SK-N-SH (cell line): ENCODE measurements around the gene TUT1. TPM values are rescaled to one million over a fixed set of nuclear protein-coding genes. Genes with fewer than 3 reads are reported as not detected.

Experiments
- CTCF ChIA-PET: fragments of 300-600, 350-600 bp; formaldehyde crosslinking; extraction: SDS; loops from one replicate; lab custom pipeline; 2021; lab: Yijun Ruan, JAX
- POLR2A ChIA-PET: fragments of 350-600 bp; sonication (Branson Sonifier 250); formaldehyde crosslinking; extraction: SDS; loops from one replicate; lab custom pipeline; 2020; ENCODE audit warnings: antibody characterized with exemption, inconsistent platforms; lab: Yijun Ruan, JAX
- DNase-seq: peaks from one replicate; pipeline ENCODE4 v3.0.0; 2012
- H2AFZ ChIP-seq: fragments of 200-600 bp; sonication (generic); 2 replicates; pipeline ENCODE4 v1.8.1; 2016; ENCODE audit warnings: antibody characterized with exemption, mild to moderate bottlenecking, low read depth
- H3F3A ChIP-seq: fragments of 200-600 bp; sonication (generic); replicated peaks from 2 replicates; pipeline ENCODE3; 2016; ENCODE audit warnings: antibody characterized with exemption, mild to moderate bottlenecking; ENCODE audit not compliant: insufficient read depth
- H3K27ac ChIP-seq, 2 experiments: fragments of 200-500 bp in 1 of 2; fragments of 200-600 bp in 1 of 2; sonication (Bioruptor generic) in 1 of 2; sonication (generic), shearing (Covaris generic) in 1 of 2; 2 replicates each; pipeline versions ENCODE4 v1.5.1 to v1.6.1; 2014 to 2016; ENCODE audit warnings: low read depth in 2 of 2, inconsistent platforms in 1 of 2, low read length in 1 of 2, mild to moderate bottlenecking in 1 of 2, mixed read lengths in 1 of 2
- H3K27me3 ChIP-seq: fragments of 200-600 bp; sonication (generic), shearing (Covaris generic); 2 replicates; pipeline ENCODE4 v1.6.1; 2016; ENCODE audit warnings: mixed run types; ENCODE audit not compliant: insufficient read depth
- H3K36me3 ChIP-seq, 2 experiments: fragments of 200-500 bp in 1 of 2; fragments of 200-600 bp in 1 of 2; sonication (Bioruptor generic) in 1 of 2; sonication (generic) in 1 of 2; replicated peaks in 1 of 2; 2 replicates each; pipeline versions ENCODE3 to v1.5.1; 2014 to 2016; ENCODE audit warnings: low read length in 1 of 2, mild to moderate bottlenecking in 1 of 2; ENCODE audit not compliant: insufficient read depth in 2 of 2, control insufficient read depth in 1 of 2
- H3K4me1 ChIP-seq, 2 experiments: fragments of 200-500 bp in 1 of 2; fragments of 200-600 bp in 1 of 2; sonication (Bioruptor generic) in 1 of 2; sonication (generic), shearing (Covaris generic) in 1 of 2; 2 replicates each; pipeline versions ENCODE4 v1.5.1 to v1.6.1; 2014 to 2016; ENCODE audit warnings: low read depth in 1 of 2, low read length in 1 of 2, mixed run types in 1 of 2; ENCODE audit not compliant: insufficient read depth in 2 of 2, control insufficient read depth in 1 of 2
- H3K4me2 ChIP-seq: fragments of 200-600 bp; sonication (generic), shearing (Covaris generic); 2 replicates; pipeline ENCODE4 v1.6.1; 2017; ENCODE audit warnings: mixed run types
- H3K4me3 ChIP-seq, 2 experiments: fragments of 200-500 bp in 1 of 2; fragments of 200-600 bp in 1 of 2; sonication (Bioruptor generic) in 1 of 2; sonication (generic), shearing (Covaris generic) in 1 of 2; 2 replicates each; pipeline versions ENCODE4 v1.5.1 to v1.8.1; 2014 to 2016; ENCODE audit warnings: low read depth in 2 of 2, inconsistent platforms in 1 of 2, low read length in 1 of 2, mild to moderate bottlenecking in 1 of 2, mixed read lengths in 1 of 2, moderate library complexity in 1 of 2
- H3K79me2 ChIP-seq: fragments of 200-600 bp; sonication (generic); 2 replicates; pipeline ENCODE4 v1.8.1; 2017; ENCODE audit warnings: mild to moderate bottlenecking; ENCODE audit not compliant: insufficient read depth
- H3K9ac ChIP-seq: fragments of 200-600 bp; sonication (generic); 2 replicates; pipeline ENCODE4 v1.6.1; 2017; ENCODE audit warnings: mixed run types
- H3K9me2 ChIP-seq: fragments of 200-600 bp; sonication (generic); 2 replicates; pipeline ENCODE4 v1.6.1; 2017; ENCODE audit warnings: mixed run types
- H3K9me3 ChIP-seq: fragments of 200-600 bp; sonication (generic); 2 replicates; pipeline ENCODE4 v1.6.1; 2017; ENCODE audit warnings: mixed run types, mild to moderate bottlenecking, moderate library complexity
- H4K20me1 ChIP-seq: fragments of 200-600 bp; sonication (generic); 2 replicates; pipeline ENCODE4 v1.6.1; 2017; ENCODE audit warnings: mild to moderate bottlenecking, mixed run types; ENCODE audit not compliant: insufficient read depth
- CHD2 ChIP-seq: fragments of 150-350 bp; IDR thresholded peaks from 2 replicates; pipeline ENCODE4 v1.6.1; 2018; ENCODE audit warnings: low read length; ENCODE audit not compliant: partially characterized antibody
- ELF1 ChIP-seq: IDR thresholded peaks from 2 replicates; pipeline ENCODE4 v1.4.0; 2012
- EP300 ChIP-seq, 2 experiments: IDR thresholded peaks; 2 replicates each; pipeline versions ENCODE4 v1.4.0 to v1.6.1; 2012; ENCODE audit warnings: borderline replicate concordance in 1 of 2, low read depth in 1 of 2, low read length in 1 of 2
- FOSL2 ChIP-seq: IDR thresholded peaks from 2 replicates; pipeline ENCODE4 v1.4.0; 2012; ENCODE audit warnings: low read depth, mild to moderate bottlenecking, moderate library complexity, borderline replicate concordance
- FOXJ3 ChIP-seq: sonication (generic); formaldehyde crosslinking; IDR thresholded peaks from 2 replicates; pipeline ENCODE4 v1.5.1; 2020; ENCODE audit warnings: mild to moderate bottlenecking, missing genetic modification reagents
- GABPA ChIP-seq: IDR thresholded peaks from 2 replicates; pipeline ENCODE4 v1.4.0; 2012; ENCODE audit warnings: low read depth, mild to moderate bottlenecking
- GATA2 ChIP-seq: sonication (generic); formaldehyde crosslinking; IDR thresholded peaks from 2 replicates; pipeline ENCODE4 v1.5.0; 2020; ENCODE audit warnings: mild to moderate bottlenecking, missing genetic modification reagents
- IRF3 ChIP-seq: fragments of 150-350 bp; IDR thresholded peaks from 2 replicates; pipeline ENCODE4 v1.6.1; 2016; ENCODE audit warnings: mild to moderate bottlenecking, low read depth, low read length
- MXI1 ChIP-seq: IDR thresholded peaks from 2 replicates; pipeline ENCODE4 v1.6.1; 2012; ENCODE audit warnings: mild to moderate bottlenecking, low read depth, low read length, improper control_type of control experiment
- NFIC ChIP-seq: IDR thresholded peaks from 2 replicates; pipeline ENCODE4 v1.4.0; 2012; ENCODE audit warnings: borderline replicate concordance
- NRF1 ChIP-seq: IDR thresholded peaks from 2 replicates; pipeline ENCODE4 v1.6.1; 2012; ENCODE audit warnings: low read depth, mild to moderate bottlenecking, low read length
- PBX3 ChIP-seq: IDR thresholded peaks from 2 replicates; pipeline ENCODE4; 2012
- POLR2AphosphoS5 ChIP-seq: IDR thresholded peaks from 2 replicates; pipeline ENCODE4 v1.6.1; 2012; ENCODE audit warnings: low read depth, low read length
- RAD21 ChIP-seq: IDR thresholded peaks from 2 replicates; pipeline ENCODE4 v1.6.1; 2012; ENCODE audit warnings: mild to moderate bottlenecking, low read length
- RCOR1 ChIP-seq: fragments of 150-350 bp; IDR thresholded peaks from 2 replicates; pipeline ENCODE4 v1.6.1; 2017; ENCODE audit warnings: antibody characterized with exemption, low read length
- REST ChIP-seq: IDR thresholded peaks from 2 replicates; pipeline ENCODE4 v1.6.1; 2012; ENCODE audit warnings: mild to moderate bottlenecking, low read depth, low read length, moderate library complexity
- RXRA ChIP-seq: IDR thresholded peaks from 2 replicates; pipeline ENCODE4 v1.4.0; 2012; ENCODE audit warnings: low read depth, mild to moderate bottlenecking, borderline replicate concordance
- SMC3 ChIP-seq: IDR thresholded peaks from 2 replicates; pipeline ENCODE4 v1.6.1; 2012; ENCODE audit warnings: low read depth, low read length, improper control_type of control experiment
- TAF1 ChIP-seq: IDR thresholded peaks from 2 replicates; pipeline ENCODE4 v1.6.1; 2012; ENCODE audit warnings: low read depth, mild to moderate bottlenecking, low read length, moderate library complexity, borderline replicate concordance
- TCF12 ChIP-seq: IDR thresholded peaks from 2 replicates; pipeline ENCODE4 v1.4.0; 2012
- TEAD4 ChIP-seq: IDR thresholded peaks from 2 replicates; pipeline ENCODE4 v1.4.0; 2012; ENCODE audit warnings: mild to moderate bottlenecking, borderline replicate concordance; ENCODE audit not compliant: insufficient read depth
- USF1 ChIP-seq: IDR thresholded peaks from 2 replicates; pipeline ENCODE4 v1.4.0; 2012; ENCODE audit warnings: low read depth, borderline replicate concordance
- USF2 ChIP-seq: fragments of 150-350 bp; IDR thresholded peaks from 2 replicates; pipeline ENCODE4 v1.6.1; 2017; ENCODE audit warnings: antibody characterized with exemption, low read length, low read depth, borderline replicate concordance
- YY1 ChIP-seq: IDR thresholded peaks from 2 replicates; pipeline ENCODE4 v1.4.0; 2012; ENCODE audit warnings: low read depth, mild to moderate bottlenecking
- WGBS: methylation state at CpG from one replicate; pipeline ENCODE4 v1.1.6; 2017; ENCODE audit warnings: low lambda C conversion rate; 5-methylcytosine and 5-hydroxymethylcytosine counted together
- polyA plus RNA-seq, 3 experiments: library from polyadenylated mRNA; depleted of rRNA; stranded (reverse); fragments of >200 nt; gene quantifications; 2 replicates each; pipeline ENCODE4 v1.2.3, GENCODE V29; 2012

TUT1 gene
- polyA plus RNA-seq, 1 of the 3 experiments (the other 2 are of a cell fraction), result 27.3 TPM

- peaks cover 0 to 9% of the 10 kb centered on the region in 2 experiments for H3K36me3 ChIP-seq
- H3K27me3 ChIP-seq, result no peaks in the 10 kb centered on the region
- peaks cover 49% of the 10 kb centered on the region for H4K20me1 ChIP-seq
- ChIA-PET CTCF (interaction anchor here (1.0 to 10.9 kb wide), 6 partner anchors 11 to 207 kb away, joined by 3 to 195 read pairs (median 47); no protein-coding TSS in a partner anchor), POLR2A (interaction anchor here (1.2 to 1.5 kb wide), 2 partner anchors 12 to 46 kb away, joined by 5 to 6 read pairs; partner anchors contain the start of gene TUT1)
- under 1% methylated on average over 27 of the region's 59 CpGs for WGBS
- H3K4me2 ChIP-seq, result peak overlapping the region; percentile 98
- H3K79me2 ChIP-seq, result peaks cover 76% of the 10 kb centered on the region
- H3K4me1 ChIP-seq, result peaks cover 28 to 47% of the 10 kb centered on the region in 2 experiments; a peak in 3 of 4 replicates
- no peaks in the 10 kb centered on the region for H3K9me3 ChIP-seq
- DNase-seq, result peak; percentile 86
- peak overlapping the region; percentile 75 to 98 for H3K4me3 ChIP-seq
- peak overlapping the region; percentile 74 to 82 for H3K27ac ChIP-seq
- H3K9ac ChIP-seq, result peak overlapping the region; percentile 99
- H2AFZ ChIP-seq, result no peak overlapping the region
- no peaks in the 10 kb centered on the region for H3K9me2 ChIP-seq
- H3F3A ChIP-seq, result peaks cover 21% of the 10 kb centered on the region
- no peak for TF ChIP-seq FOXJ3 (CRISPR knock-in tag)
- TF ChIP-seq FOSL2, result peak; percentile 86; the same call in 1 of the 2 replicates
- peak; percentile 63 to 94; a peak in 2 of 4 replicates for TF ChIP-seq EP300 (IDR thresholded peaks at IDR 0.05; ENCODE audit: borderline replicate concordance in 1 of 2, low read depth in 1 of 2, low read length in 1 of 2)
- TF ChIP-seq RAD21, result 0 out of 2 replicates have a peak, but pooled peaks have one; percentile 26
- peak; percentile 100 for TF ChIP-seq NFIC
- TF ChIP-seq YY1, result peak; percentile 56; the same call in 1 of the 2 replicates
- no peak for TF ChIP-seq USF1
- peak; percentile 54 for TF ChIP-seq TAF1
- no peak for TF ChIP-seq CHD2
- peak; percentile 34; the same call in 1 of the 2 replicates for TF ChIP-seq NRF1
- TF ChIP-seq GATA2 (CRISPR knock-in tag), result peak; percentile 21; the same call in 1 of the 2 replicates
- 0 out of 2 replicates have a peak, but pooled peaks have one; percentile 43 for TF ChIP-seq MXI1
- TF ChIP-seq RXRA, result peak; percentile 80; the same call in 1 of the 2 replicates
- TF ChIP-seq PBX3, result peak; percentile 71
- no peak for TF ChIP-seq IRF3
- no peak for TF ChIP-seq USF2
- TF ChIP-seq POLR2AphosphoS5, result peak; percentile 57; the same call in 1 of the 2 replicates
- TF ChIP-seq SMC3, result no peak
- 0 out of 2 replicates have a peak, but pooled peaks have one; percentile 21 for TF ChIP-seq GABPA
- TF ChIP-seq ELF1, result peak; percentile 23; the same call in 1 of the 2 replicates
- TF ChIP-seq REST, result peak; percentile 38; the same call in 1 of the 2 replicates
- TF ChIP-seq RCOR1, result no peak; the same call in 1 of the 2 replicates
- peak; percentile 95 for TF ChIP-seq TEAD4
- peak; percentile 96 for TF ChIP-seq TCF12
These were observed 45.7 kb downstream of the TUT1 start for GRCh38 chr11:62545437-62546243.
